H9 (cell line): Measurements from ENCODE around the gene TRIO. TPM values are rescaled to one million over a fixed set of nuclear protein-coding genes. Genes with fewer than 3 reads are reported as not detected.

Source experiments
- DNase-seq: peaks from one replicate; pipeline ENCODE4 v3.0.0-alpha.2; 2017
- H2AFZ ChIP-seq: one replicate; pipeline ENCODE4 v1.6.1; 2013; ENCODE audit warnings: mild to moderate bottlenecking, low read length, control low read depth, moderate library complexity
- H2AK5ac ChIP-seq: 2 replicates; pipeline ENCODE4 v1.6.1; 2013; ENCODE audit warnings: low read length, control low read depth, mixed read lengths; ENCODE audit not compliant: insufficient read length
- H2BK120ac ChIP-seq: one replicate; pipeline ENCODE4 v1.6.1; 2013; ENCODE audit warnings: low read depth, mild to moderate bottlenecking, low read length, control low read depth, inconsistent platforms; ENCODE audit not compliant: poor library complexity, severe bottlenecking
- H2BK12ac ChIP-seq: 2 replicates; pipeline ENCODE4 v1.6.1; 2013; ENCODE audit warnings: low read length, control low read depth, mixed read lengths, low read depth; ENCODE audit not compliant: insufficient read length
- H2BK15ac ChIP-seq: 2 replicates; pipeline ENCODE4 v1.6.1; 2013; ENCODE audit warnings: low read depth, low read length, control low read depth
- H2BK20ac ChIP-seq: one replicate; pipeline ENCODE4 v1.6.1; 2013; ENCODE audit warnings: low read depth, mild to moderate bottlenecking, low read length, control low read depth, inconsistent platforms; ENCODE audit not compliant: poor library complexity, severe bottlenecking
- H2BK5ac ChIP-seq: 2 replicates; pipeline ENCODE4 v1.6.1; 2013; ENCODE audit warnings: low read length, control low read depth, mixed read lengths; ENCODE audit not compliant: insufficient read length
- H3K14ac ChIP-seq: 2 replicates; pipeline ENCODE4 v1.6.1; 2013; ENCODE audit warnings: low read length, control low read depth; ENCODE audit not compliant: insufficient read depth
- H3K18ac ChIP-seq: 2 replicates; pipeline ENCODE4 v1.6.1; 2013; ENCODE audit warnings: low read depth, mild to moderate bottlenecking, mixed read lengths, low read length, control low read depth; ENCODE audit not compliant: insufficient read length
- H3K23ac ChIP-seq: 2 replicates; pipeline ENCODE4 v1.6.1; 2013; ENCODE audit warnings: low read length, control low read depth, mixed read lengths, low read depth; ENCODE audit not compliant: insufficient read length
- H3K23me2 ChIP-seq: 2 replicates; pipeline ENCODE4 v1.6.1; 2013; ENCODE audit warnings: low read depth, mild to moderate bottlenecking, mixed read lengths, low read length, control low read depth; ENCODE audit not compliant: insufficient read length, poor library complexity, severe bottlenecking
- H3K27ac ChIP-seq: 2 replicates; pipeline ENCODE4 v1.5.1; 2013; ENCODE audit warnings: low read length, control low read depth, mixed read lengths, low read depth; ENCODE audit not compliant: insufficient read length
- H3K27me3 ChIP-seq: 2 replicates; pipeline ENCODE4 v1.6.1; 2013; ENCODE audit warnings: low read length, control low read depth, inconsistent platforms; ENCODE audit not compliant: insufficient read depth
- H3K4ac ChIP-seq: 2 replicates; pipeline ENCODE4 v1.6.1; 2013; ENCODE audit warnings: low read depth, mild to moderate bottlenecking, control low read depth, inconsistent platforms, low read length, moderate library complexity
- H3K4me1 ChIP-seq: 2 replicates; pipeline ENCODE4 v1.6.1; 2013; ENCODE audit warnings: low read length, control low read depth, inconsistent platforms; ENCODE audit not compliant: insufficient read depth
- H3K4me2 ChIP-seq: 2 replicates; pipeline ENCODE4 v1.6.1; 2013; ENCODE audit warnings: low read length, control low read depth, mixed read lengths; ENCODE audit not compliant: insufficient read length, insufficient read depth
- H3K56ac ChIP-seq: 2 replicates; pipeline ENCODE4 v1.6.1; 2013; ENCODE audit warnings: low read depth, mild to moderate bottlenecking, mixed read lengths, low read length, control low read depth; ENCODE audit not compliant: insufficient read length
- H3K79me1 ChIP-seq: 2 replicates; pipeline ENCODE4 v1.6.1; 2013; ENCODE audit warnings: low read depth, mild to moderate bottlenecking, moderate library complexity, low read length, control low read depth, inconsistent platforms; ENCODE audit not compliant: insufficient read depth, poor library complexity, severe bottlenecking
- H3K79me2 ChIP-seq: 2 replicates; pipeline ENCODE4 v1.6.1; 2013; ENCODE audit warnings: low read length, control low read depth, inconsistent platforms; ENCODE audit not compliant: insufficient read depth
- H3K9ac ChIP-seq: 2 replicates; pipeline ENCODE4 v1.6.1; 2013; ENCODE audit warnings: low read length, control low read depth, mixed read lengths; ENCODE audit not compliant: insufficient read length; ENCODE audit errors: extremely low read depth
- H3K9me3 ChIP-seq: one replicate; pipeline ENCODE4 v1.6.1; 2013; ENCODE audit warnings: low read depth, low read length, inconsistent platforms; ENCODE audit not compliant: control insufficient read depth
- H3T11ph ChIP-seq: one replicate; pipeline ENCODE4 v1.6.1; 2013; ENCODE audit warnings: mild to moderate bottlenecking, low read length, control low read depth, inconsistent platforms
- H4K20me1 ChIP-seq: one replicate; pipeline ENCODE4 v1.6.1; 2013; ENCODE audit not compliant: control insufficient read depth, insufficient read length, insufficient read depth
- H4K5ac ChIP-seq: 2 replicates; pipeline ENCODE4 v1.6.1; 2013; ENCODE audit warnings: low read depth, mild to moderate bottlenecking, mixed read lengths, low read length, control low read depth; ENCODE audit not compliant: insufficient read length
- H4K8ac ChIP-seq: replicated peaks from 2 replicates; pipeline ENCODE4 v1.6.1; 2013; ENCODE audit warnings: low read length, control low read depth, mixed read lengths, low read depth; ENCODE audit not compliant: insufficient read length
- H4K91ac ChIP-seq: 2 replicates; pipeline ENCODE4 v1.6.1; 2013; ENCODE audit warnings: low read depth, mild to moderate bottlenecking, moderate library complexity, mixed read lengths, low read length, control low read depth; ENCODE audit not compliant: insufficient read length
- H3K27ac Mint-ChIP-seq, 3 experiments: 2 replicates in 2 of 3; 3 replicates in 1 of 3; pipeline ENCODE4 v1.8.0; 2020 to 2021; ENCODE audit warnings: mixed read lengths in 3 of 3, mild to moderate bottlenecking in 1 of 3, moderate library complexity in 1 of 3
- H3K27me3 Mint-ChIP-seq: 2 replicates; pipeline ENCODE4 v1.8.0; 2021; ENCODE audit warnings: low read depth, mild to moderate bottlenecking, moderate library complexity, mixed read lengths
- H3K36me3 Mint-ChIP-seq, 3 experiments: 2 replicates in 2 of 3; 3 replicates in 1 of 3; pipeline ENCODE4 v1.8.0; 2020 to 2021; ENCODE audit warnings: low read depth in 3 of 3, mixed read lengths in 3 of 3; ENCODE audit not compliant: insufficient read depth in 1 of 3
- H3K4me1 Mint-ChIP-seq, 2 experiments: 2 replicates each; pipeline ENCODE4 v1.8.0; 2020; ENCODE audit warnings: mixed read lengths in 2 of 2
- H3K4me3 Mint-ChIP-seq, 2 experiments: 2 replicates in 1 of 2; 3 replicates in 1 of 2; pipeline ENCODE4 v1.8.0; 2020 to 2021; ENCODE audit warnings: mild to moderate bottlenecking in 2 of 2, mixed read lengths in 2 of 2, moderate library complexity in 1 of 2
- H3K9me3 Mint-ChIP-seq, 2 experiments: 2 replicates in 1 of 2; 3 replicates in 1 of 2; pipeline ENCODE4 v1.8.0; 2020; ENCODE audit warnings: mild to moderate bottlenecking in 2 of 2, mixed read lengths in 2 of 2, moderate library complexity in 1 of 2
- CTCF ChIP-seq: fragments of 200-600 bp; sonication (generic); conservative IDR thresholded peaks from 3 replicates; pipeline ENCODE4 v1.8.0; 2021; ENCODE audit warnings: antibody characterized with exemption, mild to moderate bottlenecking
- WGBS: extraction: QIAGEN DNeasy Blood & Tissue Kit; methylation state at CpG from one replicate; pipeline ENCODE4 v1.1.7; 2013; ENCODE audit warnings: missing lambda C conversion rate, low lambda C conversion rate, mixed read lengths; ENCODE audit not compliant: insufficient read length; ENCODE audit errors: extremely low coverage; 5-methylcytosine and 5-hydroxymethylcytosine counted together
- total RNA-seq: library from RNA; stranded (reverse); gene quantifications from 2 replicates; pipeline ENCODE4 v1.2.1, GENCODE V29; 2021

TRIO gene
- total RNA-seq, 1 experiment from 2014 or later, result 87.8 TPM

GRCh38 chr5:14308384-14309154 is 165.4 kb downstream of the TRIO start:
- no peaks in the 10 kb centered on the region for H3K23me2 ChIP-seq
- no peak for DNase-seq
- TF ChIP-seq CTCF, result no peak
- H3K9ac ChIP-seq, result no peak overlapping the region
- no peak overlapping the region for H3K14ac ChIP-seq
- no peak overlapping the region for H3K56ac ChIP-seq
- H3K18ac ChIP-seq, result no peak overlapping the region
- H2BK15ac ChIP-seq, result no peak overlapping the region
- no peak overlapping the region for H2AFZ ChIP-seq
- H2BK5ac ChIP-seq, result no peak overlapping the region
- no peak overlapping the region for H4K5ac ChIP-seq
- H3K27me3 ChIP-seq, result no peaks in the 10 kb centered on the region
- no peaks in the 10 kb centered on the region for H4K20me1 ChIP-seq
- H3K4me2 ChIP-seq, result no peak overlapping the region
- no peak overlapping the region for H3K23ac ChIP-seq
- H3K4me1 Mint-ChIP-seq, result peaks cover 0 to 6% of the 10 kb centered on the region in 2 experiments; a peak in 2 of 4 replicates
- H4K8ac ChIP-seq, result no peak overlapping the region
- no peaks in the 10 kb centered on the region for H3K27me3 Mint-ChIP-seq
- WGBS, result 100% methylated on average over 1 of the region's 5 CpGs
- no peak overlapping the region for H3K4me3 Mint-ChIP-seq
- H3K79me2 ChIP-seq, result no peaks in the 10 kb centered on the region
- no peaks in the 10 kb centered on the region for H3K4me1 ChIP-seq
- no peak overlapping the region for H3K27ac ChIP-seq
- H4K91ac ChIP-seq, result no peak overlapping the region
- no peak overlapping the region for H2BK12ac ChIP-seq
- H2BK120ac ChIP-seq, result no peak overlapping the region
- H3T11ph ChIP-seq, result no peak overlapping the region
- H3K36me3 Mint-ChIP-seq, result peaks cover 28 to 71% (median 35%) of the 10 kb centered on the region in 3 experiments; a peak in 6 of 7 replicates
- no peaks in the 10 kb centered on the region for H3K9me3 Mint-ChIP-seq
- H3K9me3 ChIP-seq, result no peaks in the 10 kb centered on the region
- no peak overlapping the region for H3K27ac Mint-ChIP-seq
- no peak overlapping the region for H2BK20ac ChIP-seq
- H3K4ac ChIP-seq, result no peak overlapping the region
- H2AK5ac ChIP-seq, result no peak overlapping the region
- H3K79me1 ChIP-seq, result peaks cover 2% of the 10 kb centered on the region
